Measurements from ENCODE around the gene C3orf49. TPM values are rescaled to one million over a fixed set of nuclear protein-coding genes. Genes with fewer than 3 reads are reported as not detected.

The C3orf49 gene
- total RNA-seq, 1 experiment from 2014 or later, result not detected

DNA sequence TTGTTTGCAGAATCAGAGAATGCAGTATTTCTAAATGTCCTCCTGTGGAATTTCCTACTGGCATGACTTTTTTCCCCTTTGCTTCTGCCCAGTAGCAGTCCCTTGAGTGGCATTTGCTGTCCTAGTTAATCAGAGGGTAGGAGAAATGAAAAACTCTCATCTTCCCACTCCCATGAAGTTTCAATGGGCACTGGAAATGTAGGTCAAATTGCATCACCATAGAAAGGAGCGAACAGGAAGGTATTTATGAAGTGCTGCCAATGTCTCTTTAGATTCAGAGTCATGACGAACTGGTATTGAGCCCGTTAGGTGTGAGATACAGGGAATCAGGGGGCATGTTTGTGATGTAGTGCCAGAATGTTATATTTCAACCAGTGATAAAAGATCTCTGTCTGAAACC, 67.8 kb downstream of the C3orf49 start:
- DNase-seq (ENCODE audit: low spot score), result no peak

DNA sequence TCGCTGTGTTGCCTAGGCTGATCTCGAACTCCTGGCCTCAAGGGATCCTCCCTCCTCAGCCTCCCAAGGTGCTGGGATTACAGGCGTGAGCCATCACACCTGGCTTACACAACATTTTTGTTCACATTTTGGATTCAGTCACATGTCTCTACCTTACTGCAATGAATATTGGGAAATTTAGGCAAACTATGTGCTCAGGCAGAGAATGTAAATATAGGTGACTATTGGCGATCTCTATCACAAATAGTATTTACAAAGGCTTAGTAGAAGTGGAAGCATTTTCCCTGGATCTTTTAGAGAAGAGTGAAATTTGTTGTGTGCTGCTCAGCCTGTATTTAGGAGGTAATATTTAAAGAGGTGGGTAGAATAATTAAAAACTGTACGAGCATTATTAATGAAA, 72.4 kb downstream of the C3orf49 start:
- DNase-seq (ENCODE audit: low spot score), result no peak

GRCh38 chr3:63892773-63893352, 73.8 kb downstream of the C3orf49 start:
- DNase-seq (ENCODE audit: low spot score), result no peak

- no peak for DNase-seq (ENCODE audit: low spot score)
These were observed 76.5 kb downstream of the C3orf49 start for GRCh38 chr3:63895422-63896189.

- no peak for DNase-seq (ENCODE audit: low spot score)
These were observed 77.4 kb downstream of the C3orf49 start for GRCh38 chr3:63896332-63897030.

Other genes with a start within 250 kb of the C3orf49 start
- gene SNTN, start 166.6 kb upstream of the C3orf49 start, total RNA-seq (2014; rRNA removed; shearing (Covaris generic)), result not detected in 2 replicates
- gene THOC7, start 44.5 kb downstream of the C3orf49 start, total RNA-seq (2014; rRNA removed; shearing (Covaris generic)), result 80.1 and 81.8 TPM in 2 replicates
- 3.7 and 4.0 TPM in 2 replicates for gene ATXN7, start 44.6 kb downstream of the C3orf49 start, total RNA-seq (2014; rRNA removed; shearing (Covaris generic))
- not detected in 2 replicates for gene SCAANT1, start 93.1 kb downstream of the C3orf49 start, total RNA-seq (2014; rRNA removed; shearing (Covaris generic))
- gene PSMD6, start 204.2 kb downstream of the C3orf49 start, total RNA-seq (2014; rRNA removed; shearing (Covaris generic)), result 102 and 104 TPM in 2 replicates